Measurements from ENCODE around the gene SLC25A29. TPM values are rescaled to one million over a fixed set of nuclear protein-coding genes. Genes with fewer than 3 reads are reported as not detected.

SLC25A29 gene
- total and polyA plus RNA-seq, 2 of the 8 experiments (the other 6 are each of a cell fraction or from before 2014, with no cell fraction given) = 135 to 177 TPM

- no peak overlapping the region for H2BK15ac ChIP-seq (ENCODE audit: low read length)
- no peak overlapping the region for H3K56ac ChIP-seq (replicated peaks; ENCODE audit: insufficient read length, low read depth, low read length)
- peaks cover 0 to 7% (median 4%) of the 10 kb centered on the region in 4 experiments; a peak in 5 of 7 replicates for H3K4me1 ChIP-seq (replicated peaks in 1 of 4; ENCODE audit: control insufficient read depth in 3 of 4, insufficient read depth in 4 of 4, low read length in 3 of 4)
- no peak overlapping the region for H3K4ac ChIP-seq (replicated peaks; ENCODE audit: insufficient read length, low read depth, low read length)
- H3K79me2 ChIP-seq (ENCODE audit: control insufficient read depth in 1 of 2, insufficient read depth in 2 of 2, low read length in 2 of 2) = 0 out of 4 replicates have a peak, but pooled peaks cover 0 to 3% of the 10 kb centered on the region in 2 experiments
- H4K8ac ChIP-seq (ENCODE audit: extremely low read depth, insufficient read depth, low read length) = no peak overlapping the region
- no peaks in the 10 kb centered on the region for H3K79me1 ChIP-seq (ENCODE audit: low read depth, low read length)
- 94% methylated on average over 12 of the region's 12 CpGs; no CpG with 5 or more reads in 1 of the 2 experiments for WGBS, 2 experiments (ENCODE audit: extremely low coverage in 1 of 2, insufficient coverage in 1 of 2, insufficient read length in 1 of 2, insufficient replicate concordance in 2 of 2, low coverage in 1 of 2, low lambda C conversion rate in 2 of 2, missing lambda C conversion rate in 1 of 2)
- no peak overlapping the region for H2BK5ac ChIP-seq (ENCODE audit: low read depth, low read length)
- ChIA-PET POLR2A (ENCODE audit: partially characterized antibody) (interaction anchor here (0.7 to 16.0 kb wide), 4 partner anchors 10 to 135 kb away, joined by 3 to 200 read pairs (median 3); partner anchors contain the start of gene SLC25A29), CTCF (ENCODE audit: partially characterized antibody) (interaction anchor here (0.7 to 2.4 kb wide), 6 partner anchors 12 to 363 kb away, joined by 3 to 8 read pairs (median 3); partner anchors contain the start of gene SLC25A29)
- no peak overlapping the region for H2AK5ac ChIP-seq (ENCODE audit: low read depth, low read length)
- no peaks in the 10 kb centered on the region for H3K23me2 ChIP-seq (ENCODE audit: low read depth, low read length)
- no peak overlapping the region for H2BK120ac ChIP-seq (replicated peaks; ENCODE audit: low read depth, low read length)
- H3K18ac ChIP-seq (ENCODE audit: extremely low read depth, low read length) = no peak overlapping the region
- H3K23ac ChIP-seq (ENCODE audit: insufficient read length) = no peak overlapping the region
- H4K20me1 ChIP-seq (replicated peaks in 1 of 2; ENCODE audit: control insufficient read depth in 1 of 2, insufficient read depth in 2 of 2, low read length in 2 of 2) = peaks cover 16 to 47% of the 10 kb centered on the region in 2 experiments
- H4K91ac ChIP-seq (replicated peaks; ENCODE audit: insufficient read length, low read length) = no peak overlapping the region
- no peaks in the 10 kb centered on the region for H3K9me3 ChIP-seq (ENCODE audit: insufficient read depth in 2 of 2, low read depth in 1 of 2, low read length in 1 of 2)
- no peak overlapping the region for H3K14ac ChIP-seq (ENCODE audit: insufficient read length)
- no peak overlapping the region for H4K5ac ChIP-seq (ENCODE audit: insufficient read length, low read depth, low read length)
- H3K27me3 ChIP-seq (replicated peaks in 1 of 4; ENCODE audit: control insufficient read depth in 3 of 4, extremely low read depth in 1 of 4, insufficient read depth in 3 of 4, low read length in 3 of 4) = no peaks in the 10 kb centered on the region
- no peak overlapping the region for H2BK12ac ChIP-seq (ENCODE audit: low read depth, low read length)
- H3K36me3 ChIP-seq (ENCODE audit: control insufficient read depth in 2 of 4, insufficient read depth in 4 of 4, low read length in 3 of 4) = peaks cover 5 to 38% (median 20%) of the 10 kb centered on the region in 4 experiments; a peak in 7 of 8 replicates
- H3K9ac ChIP-seq (replicated peaks in 1 of 4; ENCODE audit: extremely low read depth in 1 of 4, low read depth in 3 of 4, low read length in 3 of 4) = no peak overlapping the region
- FAIRE-seq (no peak), DNase-seq (ENCODE audit: low read depth in 1 of 2, low spot score in 2 of 2) (no peak)
- no peak overlapping the region for H2AFZ ChIP-seq (ENCODE audit: low read length)
- no peak overlapping the region for H3K4me3 ChIP-seq (ENCODE audit: extremely low read depth in 1 of 4, insufficient read depth in 2 of 4, low read depth in 3 of 4, low read length in 4 of 4)
- no peak overlapping the region for H3K27ac ChIP-seq (ENCODE audit: low read depth, low read length)
- H2BK20ac ChIP-seq (ENCODE audit: low read length) = no peak overlapping the region
- no peak overlapping the region for H3K4me2 ChIP-seq (ENCODE audit: insufficient read depth in 1 of 2, low read depth in 2 of 2, low read length in 2 of 2)
- TF ChIP-seq RFX5 (IDR thresholded peaks at IDR 0.05; ENCODE audit: borderline replicate concordance, low read depth, low read length) = no peak
- TF ChIP-seq KDM1A (IDR thresholded peaks at IDR 0.05; ENCODE audit: borderline replicate concordance, low read length) = no peak
- no peak for TF ChIP-seq RBBP5 (IDR thresholded peaks at IDR 0.05; ENCODE audit: borderline replicate concordance, low read depth, low read length)
- TF ChIP-seq RNF2 (IDR thresholded peaks at IDR 0.05; ENCODE audit: borderline replicate concordance, low read depth, low read length, missing control alignments, poor library complexity, severe bottlenecking) = no peak
- TF ChIP-seq SIRT6 (IDR thresholded peaks at IDR 0.05; ENCODE audit: low read length) = no peak
- no peak for TF ChIP-seq ATF2 (IDR thresholded peaks at IDR 0.05; ENCODE audit: low read length)
- TF ChIP-seq SRF (IDR thresholded peaks at IDR 0.05; ENCODE audit: low read depth, low read length) = no peak
- no peak for TF ChIP-seq TEAD4 (IDR thresholded peaks at IDR 0.05; ENCODE audit: low read depth, low read length)
- no peak for TF ChIP-seq SAP30 (IDR thresholded peaks at IDR 0.05; ENCODE audit: insufficient read depth, insufficient replicate concordance, low read length)
- TF ChIP-seq CHD2 (IDR thresholded peaks at IDR 0.05; ENCODE audit: low read length) = no peak
These were observed 15.5 kb downstream of the SLC25A29 start for GRCh38 chr14:100290607-100291304.

All from H1 (cell line).